SU-DHL-6 (cell line): ENCODE data around the gene SLC1A5.

ENCODE experiments used
- CTCF ChIP-seq: fragments of 200-600 bp; sonication (generic); IDR thresholded peaks from one replicate; pipeline ENCODE4 v1.5.1; 2017; ENCODE audit warnings: antibody characterized with exemption, mild to moderate bottlenecking, low read length, moderate library complexity; ENCODE audit not compliant: insufficient read depth, poor library complexity, severe bottlenecking
- EZH2phosphoT487 ChIP-seq: fragments of 200-600 bp; sonication (generic), shearing (Covaris generic); conservative IDR thresholded peaks from 2 replicates; pipeline ENCODE4 v1.6.1; 2018; ENCODE audit warnings: mild to moderate bottlenecking, antibody characterized with exemption, low read length, moderate library complexity, mixed read lengths

DNA sequence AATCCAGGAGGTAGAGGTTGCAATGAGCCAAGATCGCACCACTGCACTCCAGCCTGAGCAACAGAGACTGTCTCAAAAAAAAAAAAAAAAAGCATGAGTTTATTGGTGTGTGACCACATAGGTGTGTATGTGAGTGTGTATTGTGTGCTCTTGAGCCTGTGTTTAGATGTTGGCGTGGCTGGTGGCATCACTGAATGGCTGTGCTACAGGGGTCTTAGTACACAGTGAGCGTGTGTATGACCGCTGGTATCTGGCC lies 2.5 kb downstream of the SLC1A5 start:
- TF ChIP-seq CTCF, result no peak
- no peak for TF ChIP-seq EZH2phosphoT487
